Measurements from ENCODE around the gene PIK3CA.
"Not testable (repeated sequence)": the region's sequence is repeated elsewhere in the genome, so short reads cannot be mapped to it uniquely, and the experiment has no call there.

PIK3CA gene

GRCh38 chr3:179265875-179266274, 117.7 kb downstream of the PIK3CA start:
- no peak for DNase-seq

- DNase-seq, result no peak
These were observed 118.6 kb downstream of the PIK3CA start for GRCh38 chr3:179266701-179267211.

- no peak for DNase-seq
These were observed 120.4 kb downstream of the PIK3CA start for GRCh38 chr3:179268400-179269051.

GRCh38 chr3:179269152-179269707, 121.1 kb downstream of the PIK3CA start:
- no peak for DNase-seq

GRCh38 chr3:179272385-179272784, 124.2 kb downstream of the PIK3CA start:
- peak; percentile 6 for DNase-seq

GRCh38 chr3:179274434-179274833, 126.3 kb downstream of the PIK3CA start:
- not testable (repeated sequence) for DNase-seq

GRCh38 chr3:179276001-179276400, 127.8 kb downstream of the PIK3CA start:
- no peak for DNase-seq

- DNase-seq, result no peak
These were observed 128.6 kb downstream of the PIK3CA start for GRCh38 chr3:179276743-179277142.

- no peak for DNase-seq
These were observed 130.0 kb downstream of the PIK3CA start for GRCh38 chr3:179278151-179278550.

- DNase-seq, result peak; percentile 13
These were observed 131.0 kb downstream of the PIK3CA start for GRCh38 chr3:179278932-179279693.

- no peak for DNase-seq
These were observed 131.7 kb downstream of the PIK3CA start for GRCh38 chr3:179279837-179280236.

GRCh38 chr3:179281825-179282224, 133.7 kb downstream of the PIK3CA start:
- DNase-seq, result no peak

- DNase-seq, result no peak
These were observed 138.2 kb downstream of the PIK3CA start for GRCh38 chr3:179286331-179286730.

GRCh38 chr3:179288845-179289244, 140.7 kb downstream of the PIK3CA start:
- DNase-seq, result no peak

GRCh38 chr3:179289295-179289694, 141.1 kb downstream of the PIK3CA start:
- no peak for DNase-seq
